Esophagus (tissue), 2 donors: ENCODE measurements around the gene GK. TPM values are rescaled to one million over a fixed set of nuclear protein-coding genes. Genes with fewer than 3 reads are reported as not detected.
"Not testable (repeated sequence)": the region's sequence is repeated elsewhere in the genome, so short reads cannot be mapped to it uniquely, and the experiment has no call there.

Experiments used
- H3K27ac ChIP-seq, 2 donors: one replicate each; pipeline ENCODE4 v1.5.1; 2013; ENCODE audit warnings: low read depth in 2 of 2, mild to moderate bottlenecking in 2 of 2, inconsistent platforms in 1 of 2, low read length in 1 of 2, moderate library complexity in 1 of 2
- H3K27me3 ChIP-seq, 2 donors: one replicate each; pipeline ENCODE4 v1.6.1; 2013; ENCODE audit warnings: low read length in 2 of 2, control low read depth in 1 of 2, mild to moderate bottlenecking in 1 of 2; ENCODE audit not compliant: insufficient read depth in 2 of 2, control insufficient read depth in 1 of 2
- H3K36me3 ChIP-seq, 2 donors: one replicate each; pipeline ENCODE4 v1.6.1; 2013; ENCODE audit warnings: low read length in 1 of 2; ENCODE audit not compliant: control insufficient read depth in 2 of 2, insufficient read depth in 2 of 2
- H3K4me1 ChIP-seq, 2 donors: one replicate each; pipeline ENCODE4 v1.6.1; 2013; ENCODE audit warnings: low read length in 1 of 2; ENCODE audit not compliant: control insufficient read depth in 2 of 2, insufficient read depth in 2 of 2
- H3K4me3 ChIP-seq, 2 donors: one replicate each; pipeline ENCODE4 v1.5.1; 2013; ENCODE audit warnings: low read length in 2 of 2, mild to moderate bottlenecking in 2 of 2, low read depth in 1 of 2, moderate library complexity in 1 of 2
- H3K9me3 ChIP-seq, 2 donors: one replicate each; pipeline ENCODE4 v1.6.1; 2013; ENCODE audit warnings: mild to moderate bottlenecking in 2 of 2, low read depth in 1 of 2, low read length in 1 of 2, moderate library complexity in 1 of 2; ENCODE audit not compliant: control insufficient read depth in 2 of 2, insufficient read depth in 1 of 2
- WGBS, 2 donors: extraction: QIAGEN DNeasy Blood & Tissue Kit; methylation state at CpG; one replicate each; pipeline ENCODE4 v1.1.7; 2013; 5-methylcytosine and 5-hydroxymethylcytosine counted together
- polyA plus RNA-seq, 2 donors: library from polyadenylated mRNA; stranded (reverse); fragments of 200-250 nt; gene quantifications; one replicate each; pipeline ENCODE4 v1.2.3, GENCODE V29; 2013
- donor health status: healthy with polysubstance abuse.
- donor health status: Bipolar disorder and iron deficiency.

Gene GK
- polyA plus RNA-seq, 2 donors = 3.4 to 6.9 TPM

GRCh38 chrX:30622361-30622760 lies 30.9 kb upstream of the GK start:
- H3K4me1 ChIP-seq = no peaks in the 10 kb centered on the region
- 93 to 94% methylated on average over 2 of the region's 2 CpGs for WGBS, 2 donors
- no peaks in the 10 kb centered on the region for H3K9me3 ChIP-seq
- no peaks in the 10 kb centered on the region for H3K27me3 ChIP-seq
- H3K4me3 ChIP-seq = no peak overlapping the region
- no peaks in the 10 kb centered on the region for H3K36me3 ChIP-seq
- no peak overlapping the region for H3K27ac ChIP-seq

GRCh38 chrX:30626402-30626801 lies 26.8 kb upstream of the GK start:
- 51 to 85% methylated on average over 2 of the region's 2 CpGs for WGBS, 2 donors

GRCh38 chrX:30627818-30628652 lies 25.2 kb upstream of the GK start:
- Histone ChIP-seq H3K36me3 (no peaks in the 10 kb centered on the region), H3K27me3 (no peaks in the 10 kb centered on the region), H3K4me3 (no peak overlapping the region), H3K4me1 (no peaks in the 10 kb centered on the region), H3K9me3 (no peaks in the 10 kb centered on the region), H3K27ac (no peak overlapping the region)
- 57 to 59% methylated on average over 8 of the region's 8 CpGs for whole genome bisulfite sequencing, 2 donors

More at GRCh38 chrX:30626402-30626801, 26.8 kb upstream of the GK start:
- Histone ChIP-seq H3K27ac (no peak overlapping the region), H3K4me3 (no peak overlapping the region), H3K36me3 (no peaks in the 10 kb centered on the region), H3K27me3 (no peaks in the 10 kb centered on the region), H3K9me3 (no peaks in the 10 kb centered on the region), H3K4me1 (no peaks in the 10 kb centered on the region)

GRCh38 chrX:30634070-30634469 lies 19.2 kb upstream of the GK start:
- H3K4me1 ChIP-seq, H3K27me3 ChIP-seq, H3K36me3 ChIP-seq, H3K27ac ChIP-seq, H3K9me3 ChIP-seq, H3K4me3 ChIP-seq: not testable (repeated sequence)
- WGBS, 2 donors = 91 to 92% methylated on average over 6 of the region's 6 CpGs

- H3K36me3 ChIP-seq = no peaks in the 10 kb centered on the region
- no peaks in the 10 kb centered on the region for H3K9me3 ChIP-seq
- no peaks in the 10 kb centered on the region for H3K4me1 ChIP-seq
- no peak overlapping the region for H3K27ac ChIP-seq
- WGBS, 2 donors = 54 to 65% methylated on average over 4 of the region's 4 CpGs
- H3K4me3 ChIP-seq = no peak overlapping the region
- H3K27me3 ChIP-seq = no peaks in the 10 kb centered on the region
These were observed 17.6 kb upstream of the GK start for GRCh38 chrX:30635630-30636029.

GRCh38 chrX:30637874-30638815 lies 15.1 kb upstream of the GK start:
- Histone ChIP-seq H3K27ac (no peak overlapping the region), H3K4me1 (no peaks in the 10 kb centered on the region), H3K9me3 (no peaks in the 10 kb centered on the region), H3K4me3 (no peak overlapping the region), H3K27me3 (no peaks in the 10 kb centered on the region), H3K36me3 (no peaks in the 10 kb centered on the region)
- WGBS, 2 donors = 90 to 92% methylated on average over 8 of the region's 8 CpGs

GRCh38 chrX:30639702-30640101 lies 13.5 kb upstream of the GK start:
- H3K27me3 ChIP-seq, H3K9me3 ChIP-seq, H3K4me3 ChIP-seq, H3K36me3 ChIP-seq, H3K27ac ChIP-seq, H3K4me1 ChIP-seq: not testable (repeated sequence)
- WGBS, 2 donors = 89 to 92% methylated on average over 5 of the region's 5 CpGs

GRCh38 chrX:30642642-30643041 lies 10.6 kb upstream of the GK start:
- H3K36me3 ChIP-seq = no peaks in the 10 kb centered on the region
- no peak overlapping the region for H3K4me3 ChIP-seq
- H3K27ac ChIP-seq = no peak overlapping the region
- H3K27me3 ChIP-seq = no peaks in the 10 kb centered on the region
- H3K4me1 ChIP-seq = no peaks in the 10 kb centered on the region
- WGBS, 2 donors = 86 to 98% methylated on average over 3 of the region's 3 CpGs
- H3K9me3 ChIP-seq = no peaks in the 10 kb centered on the region

- Histone ChIP-seq H3K4me3 (no peak overlapping the region), H3K27me3 (no peaks in the 10 kb centered on the region), H3K9me3 (no peaks in the 10 kb centered on the region), H3K4me1 (no peaks in the 10 kb centered on the region), H3K27ac (no peak overlapping the region), H3K36me3 (no peaks in the 10 kb centered on the region)
- WGBS, 2 donors = 57 to 73% methylated on average over 2 of the region's 2 CpGs
These were observed 9.9 kb upstream of the GK start for GRCh38 chrX:30643313-30643821.
